Regular cardiac myocyte (primary cell): ENCODE measurements around the gene RBM17. TPM values are rescaled to one million over a fixed set of nuclear protein-coding genes. Genes with fewer than 3 reads are reported as not detected.

Source experiments
- total RNA-seq: library from RNA; depleted of rRNA; stranded (reverse); fragments of >200 nt; gene quantifications from 2 replicates; pipeline ENCODE4 v1.2.3, GENCODE V29; 2014

RBM17 gene, protein sequence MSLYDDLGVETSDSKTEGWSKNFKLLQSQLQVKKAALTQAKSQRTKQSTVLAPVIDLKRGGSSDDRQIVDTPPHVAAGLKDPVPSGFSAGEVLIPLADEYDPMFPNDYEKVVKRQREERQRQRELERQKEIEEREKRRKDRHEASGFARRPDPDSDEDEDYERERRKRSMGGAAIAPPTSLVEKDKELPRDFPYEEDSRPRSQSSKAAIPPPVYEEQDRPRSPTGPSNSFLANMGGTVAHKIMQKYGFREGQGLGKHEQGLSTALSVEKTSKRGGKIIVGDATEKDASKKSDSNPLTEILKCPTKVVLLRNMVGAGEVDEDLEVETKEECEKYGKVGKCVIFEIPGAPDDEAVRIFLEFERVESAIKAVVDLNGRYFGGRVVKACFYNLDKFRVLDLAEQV
- total RNA-seq = 36.4 and 60.8 TPM in 2 replicates

DNA sequence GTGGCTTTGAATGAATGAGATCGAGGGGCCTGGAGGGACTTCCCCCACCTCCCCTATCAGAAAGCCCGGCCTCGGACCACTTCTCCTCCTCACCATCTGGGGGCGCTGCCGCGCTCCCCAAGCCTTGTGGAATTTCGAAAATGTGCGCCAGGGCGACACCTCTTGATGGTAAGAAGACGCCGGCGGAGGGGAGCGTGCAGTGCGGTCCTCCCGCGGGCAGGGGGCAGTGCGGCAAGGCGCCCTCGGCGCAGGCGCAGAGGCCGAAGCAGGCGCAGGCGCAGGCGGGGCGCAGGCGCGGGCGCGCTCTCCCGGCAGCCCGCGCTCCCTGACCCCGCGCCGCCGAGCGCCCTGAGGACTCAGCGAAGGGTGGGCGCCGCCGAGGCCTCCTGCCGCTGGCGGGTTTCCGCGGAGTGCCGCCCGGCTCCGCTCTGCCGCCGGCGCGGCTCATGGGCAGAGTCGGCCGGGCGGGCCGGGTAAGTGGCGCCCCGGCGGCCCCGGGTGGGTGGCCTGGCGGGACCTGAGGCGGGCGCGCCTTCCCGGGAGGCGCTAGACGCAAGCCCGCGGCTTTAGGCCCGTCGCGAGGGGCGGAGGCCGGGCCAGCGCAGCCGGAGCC lies at the start of gene RBM17:
Gene RBM17, plus strand, starts transcription at position 314 of the 613 bp plus-strand sequence. CDS start 8,032 bp downstream, outside the sequence.

DNA sequence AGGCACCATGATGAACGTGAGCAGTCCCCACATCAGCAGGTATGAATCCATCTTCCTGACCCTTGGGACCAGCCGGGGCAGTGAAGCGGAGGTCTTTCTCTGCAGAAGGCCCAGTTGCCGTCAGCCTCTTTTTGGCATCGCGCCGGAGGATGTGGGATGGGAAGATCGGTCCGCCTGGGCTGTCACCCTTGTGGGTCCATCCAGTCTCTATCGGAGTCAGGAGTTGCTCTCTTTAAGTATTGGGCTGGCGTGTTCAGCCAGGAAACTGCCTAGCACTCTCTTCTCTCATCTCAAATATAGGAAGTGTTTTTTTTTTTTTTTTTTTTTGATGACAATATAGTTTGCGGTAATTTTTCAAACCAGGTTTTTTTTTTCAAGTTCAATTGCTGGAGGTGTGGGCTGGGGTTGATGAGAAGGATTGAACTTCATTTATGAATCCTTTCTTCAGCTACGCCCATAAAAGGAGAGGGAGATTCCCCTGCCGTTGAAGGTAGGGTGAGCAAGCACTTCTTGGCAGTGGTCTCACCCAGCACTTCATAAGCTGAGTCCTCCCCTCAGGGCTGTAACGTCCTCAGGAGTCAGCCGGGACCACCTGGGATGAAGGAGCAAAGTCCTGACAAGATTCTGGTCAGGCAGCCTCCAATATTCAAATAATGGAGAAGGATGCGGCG lies 26.6 kb upstream of the RBM17 start, which contains the start of gene IL2RA:
Gene IL2RA, minus strand, starts transcription at position 267 of the 671 bp plus-strand sequence. Its CDS starts 216 bp downstream, at position 51.

Other genes starting within 250 kb of the RBM17 start
- 4.4 and 9.3 TPM in 2 replicates for gene ANKRD16, start 199.1 kb upstream of the RBM17 start, total RNA-seq
- 117 and 120 TPM in 2 replicates for gene FBH1, start 198.8 kb upstream of the RBM17 start, total RNA-seq
- gene IL15RA, start 111.5 kb upstream of the RBM17 start, total RNA-seq = 1.7 and 3.7 TPM in 2 replicates
- not detected in 2 replicates for gene IL2RA, start 26.7 kb upstream of the RBM17 start, total RNA-seq
- 38.5 and 75.8 TPM in 2 replicates for gene PFKFB3, start 113.9 kb downstream of the RBM17 start, total RNA-seq